ENCODE measurements around the gene DROSHA. TPM values are rescaled to one million over a fixed set of nuclear protein-coding genes. Genes with fewer than 3 reads are reported as not detected.
"Not testable (repeated sequence)": the region's sequence is repeated elsewhere in the genome, so short reads cannot be mapped to it uniquely, and the experiment has no call there.

DROSHA gene
- total RNA-seq, 3 donors from 2014 or later: 46.6 to 72.4 (median 53.3) TPM

DNA sequence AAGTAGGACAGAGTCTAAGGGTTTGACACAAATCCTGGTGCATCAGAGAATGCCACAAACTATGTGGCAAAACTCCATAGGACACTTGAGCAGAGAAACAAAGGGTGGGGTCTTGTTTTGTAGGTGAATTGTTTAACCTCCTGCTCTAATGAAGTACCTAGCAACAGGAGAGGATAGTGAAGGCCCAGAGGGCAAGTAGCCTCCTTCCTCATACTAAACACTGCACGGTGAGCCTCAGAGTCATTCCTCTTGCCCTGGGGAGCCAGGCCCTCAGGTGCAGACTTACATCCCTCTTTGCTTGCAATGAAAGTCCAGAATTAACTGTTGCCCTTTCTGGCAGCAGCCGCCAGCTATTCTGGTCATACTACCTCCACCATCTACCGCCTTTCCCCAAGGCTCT lies 166.1 kb downstream of the DROSHA start:
- no peak for ATAC-seq
- no peak for DNase-seq
- no peaks in the 10 kb centered on the region for H3K36me3 ChIP-seq (ENCODE audit: low read depth)
- H3K4me1 ChIP-seq (ENCODE audit: low read depth): no peaks in the 10 kb centered on the region
- TF ChIP-seq, protein P1, sequence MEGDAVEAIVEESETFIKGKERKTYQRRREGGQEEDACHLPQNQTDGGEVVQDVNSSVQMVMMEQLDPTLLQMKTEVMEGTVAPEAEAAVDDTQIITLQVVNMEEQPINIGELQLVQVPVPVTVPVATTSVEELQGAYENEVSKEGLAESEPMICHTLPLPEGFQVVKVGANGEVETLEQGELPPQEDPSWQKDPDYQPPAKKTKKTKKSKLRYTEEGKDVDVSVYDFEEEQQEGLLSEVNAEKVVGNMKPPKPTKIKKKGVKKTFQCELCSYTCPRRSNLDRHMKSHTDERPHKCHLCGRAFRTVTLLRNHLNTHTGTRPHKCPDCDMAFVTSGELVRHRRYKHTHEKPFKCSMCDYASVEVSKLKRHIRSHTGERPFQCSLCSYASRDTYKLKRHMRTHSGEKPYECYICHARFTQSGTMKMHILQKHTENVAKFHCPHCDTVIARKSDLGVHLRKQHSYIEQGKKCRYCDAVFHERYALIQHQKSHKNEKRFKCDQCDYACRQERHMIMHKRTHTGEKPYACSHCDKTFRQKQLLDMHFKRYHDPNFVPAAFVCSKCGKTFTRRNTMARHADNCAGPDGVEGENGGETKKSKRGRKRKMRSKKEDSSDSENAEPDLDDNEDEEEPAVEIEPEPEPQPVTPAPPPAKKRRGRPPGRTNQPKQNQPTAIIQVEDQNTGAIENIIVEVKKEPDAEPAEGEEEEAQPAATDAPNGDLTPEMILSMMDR (IDR thresholded peaks at IDR 0.05): no peak
- no peaks in the 10 kb centered on the region for H3K9me3 ChIP-seq
- intact Hi-C loops (cut with DNase I, micrococcal nuclease): no loop called here
- H3K4me3 ChIP-seq: no peak overlapping the region

DNA sequence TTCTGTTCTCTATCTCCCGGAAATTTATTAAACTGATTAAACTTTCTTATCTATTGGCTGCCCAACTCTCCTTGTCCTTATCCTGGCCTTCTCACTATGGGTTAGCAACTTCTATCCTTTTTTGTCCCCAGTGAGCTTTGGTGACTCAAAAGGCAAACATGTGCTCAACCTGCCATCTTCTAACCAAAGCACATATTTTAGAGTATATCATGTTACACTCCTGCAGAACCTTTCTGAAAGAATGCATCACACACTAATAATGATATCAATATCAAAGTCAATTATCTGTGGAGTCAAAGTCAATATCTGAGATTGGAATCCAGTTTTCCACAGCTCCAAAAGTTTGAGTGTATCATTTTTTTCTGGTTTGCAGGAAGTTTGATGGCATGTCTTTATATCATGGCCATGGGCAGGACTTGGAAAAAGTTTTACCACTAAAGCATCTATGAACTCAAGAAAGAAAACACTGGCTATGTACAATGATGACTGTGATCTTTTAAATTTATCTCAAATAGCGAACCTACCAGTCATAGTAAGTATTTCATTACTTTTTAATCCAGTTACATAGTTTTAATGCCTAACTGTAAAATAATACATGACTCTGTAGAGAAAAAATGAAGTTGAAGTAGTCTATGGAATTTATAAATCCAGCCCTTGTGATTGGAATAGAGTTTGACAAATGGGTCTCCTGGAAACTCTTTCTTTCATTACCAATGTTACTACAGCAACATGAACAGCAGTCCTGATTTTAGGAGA lies 166.8 kb downstream of the DROSHA start:
- DNase-seq: no peak
- intact Hi-C loops (cut with DNase I, micrococcal nuclease): no loop called here
- Histone ChIP-seq H3K4me3 (no peak overlapping the region), H3K9me3 (no peaks in the 10 kb centered on the region), H3K4me1 (ENCODE audit: low read depth) (no peaks in the 10 kb centered on the region), H3K36me3 (ENCODE audit: low read depth) (no peaks in the 10 kb centered on the region)
- no peak for ATAC-seq
- TF ChIP-seq, protein P1 (IDR thresholded peaks at IDR 0.05): no peak

DNA sequence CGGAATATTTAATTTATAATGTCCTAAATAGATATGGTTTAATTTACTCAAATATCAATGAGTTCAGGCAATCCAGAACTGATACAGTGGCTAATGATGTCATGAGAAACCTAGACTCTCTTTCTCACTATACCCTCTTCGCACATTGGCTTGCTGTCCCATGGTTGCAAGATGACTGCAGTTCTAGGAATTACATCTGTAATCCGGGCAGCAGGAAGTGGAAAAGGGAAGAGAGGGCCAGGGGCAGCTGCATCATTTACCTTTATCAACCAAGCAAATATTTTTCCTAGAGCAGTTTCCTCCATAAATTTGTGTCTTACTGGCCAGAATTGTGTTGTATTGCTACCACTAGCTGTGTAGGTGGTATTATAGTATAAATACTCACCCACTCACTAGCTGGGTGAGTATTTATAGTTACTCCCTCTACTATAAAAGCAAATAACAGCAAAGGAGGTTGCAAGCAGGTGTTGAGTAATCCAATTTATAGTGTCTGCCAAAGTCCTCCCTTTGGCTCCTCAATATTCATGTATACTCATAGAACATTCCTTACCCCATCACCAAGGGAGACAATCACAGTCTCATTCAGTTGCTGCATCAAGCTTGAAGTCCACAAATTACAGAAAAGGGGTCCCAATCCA lies 168.8 kb downstream of the DROSHA start:
- DNase-seq (no peak), ATAC-seq (peak; percentile 73)
- H3K36me3 ChIP-seq (ENCODE audit: low read depth): no peaks in the 10 kb centered on the region
- TF ChIP-seq, protein P1 (IDR thresholded peaks at IDR 0.05): no peak
- H3K9me3 ChIP-seq: no peaks in the 10 kb centered on the region
- intact Hi-C loops (cut with DNase I, micrococcal nuclease): no loop called here
- H3K4me3 ChIP-seq: no peak overlapping the region
- no peaks in the 10 kb centered on the region for H3K4me1 ChIP-seq (ENCODE audit: low read depth)

DNA sequence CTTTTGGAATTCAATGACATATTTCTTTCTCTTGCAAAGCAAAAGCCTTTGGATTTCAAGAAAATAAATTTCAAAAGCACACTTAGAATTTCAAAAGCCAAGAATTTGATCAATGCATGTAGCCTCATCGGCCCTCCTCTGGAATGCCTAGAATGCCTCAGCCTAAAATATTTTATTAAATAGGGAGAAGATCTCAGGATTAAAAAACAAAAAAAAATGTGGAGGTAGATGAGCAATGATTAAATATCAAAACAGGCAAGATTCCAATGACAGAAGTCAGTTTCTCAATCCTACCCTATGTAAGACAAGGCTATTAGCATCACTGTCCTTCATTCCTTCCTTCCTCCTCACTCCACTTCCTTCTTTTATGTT lies 169.4 kb downstream of the DROSHA start:
- no peaks in the 10 kb centered on the region for H3K4me1 ChIP-seq (ENCODE audit: low read depth)
- no peaks in the 10 kb centered on the region for H3K9me3 ChIP-seq
- TF ChIP-seq, protein P1 (IDR thresholded peaks at IDR 0.05): no peak
- no peak overlapping the region for H3K4me3 ChIP-seq
- intact Hi-C loops (cut with DNase I, micrococcal nuclease): no loop called here
- DNase-seq (no peak), ATAC-seq (no peak)
- no peaks in the 10 kb centered on the region for H3K36me3 ChIP-seq (ENCODE audit: low read depth)

DNA sequence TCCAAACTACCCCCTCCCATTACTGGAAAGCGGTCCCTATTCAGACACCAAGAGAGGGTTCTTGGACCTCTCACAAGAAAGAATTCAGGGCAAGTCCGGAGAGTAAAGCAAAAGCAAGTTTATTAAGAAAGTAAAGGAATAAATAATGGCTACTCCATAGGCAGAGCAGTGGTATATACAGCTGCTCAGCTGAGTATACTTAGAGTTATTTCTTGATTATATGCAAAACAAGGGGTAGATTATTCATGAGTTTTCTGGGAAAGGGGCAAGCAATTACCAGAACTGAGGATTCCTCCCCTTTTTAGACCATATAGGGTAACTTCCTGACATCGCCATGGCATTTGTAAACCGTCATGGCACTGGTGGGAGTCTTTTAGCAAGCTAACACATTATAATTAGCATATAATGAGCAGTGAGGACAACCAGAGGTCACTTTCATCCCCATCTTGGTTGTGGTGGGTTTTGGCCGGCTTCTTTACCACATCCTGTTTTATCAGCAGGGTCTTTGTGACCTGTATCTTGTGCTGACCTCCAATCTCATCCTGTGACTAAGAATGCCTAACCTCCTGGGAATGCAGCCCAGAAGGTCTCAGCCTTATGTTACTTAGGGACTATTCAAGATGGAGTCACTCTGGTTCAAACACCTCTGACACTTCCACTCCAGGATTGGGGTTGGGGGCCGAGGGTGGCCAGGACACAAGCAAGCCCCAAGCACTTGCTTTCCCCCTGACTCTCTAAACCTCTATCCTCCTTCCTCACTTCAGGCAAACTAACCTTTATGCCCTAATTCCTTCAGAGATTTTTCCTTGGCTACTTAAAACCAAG lies 170.0 kb downstream of the DROSHA start:
- H3K36me3 ChIP-seq (ENCODE audit: low read depth); H3K4me3 ChIP-seq; H3K4me1 ChIP-seq (ENCODE audit: low read depth); H3K9me3 ChIP-seq; DNase-seq; ATAC-seq; intact Hi-C loops (cut with DNase I, micrococcal nuclease): not testable (repeated sequence)

DNA sequence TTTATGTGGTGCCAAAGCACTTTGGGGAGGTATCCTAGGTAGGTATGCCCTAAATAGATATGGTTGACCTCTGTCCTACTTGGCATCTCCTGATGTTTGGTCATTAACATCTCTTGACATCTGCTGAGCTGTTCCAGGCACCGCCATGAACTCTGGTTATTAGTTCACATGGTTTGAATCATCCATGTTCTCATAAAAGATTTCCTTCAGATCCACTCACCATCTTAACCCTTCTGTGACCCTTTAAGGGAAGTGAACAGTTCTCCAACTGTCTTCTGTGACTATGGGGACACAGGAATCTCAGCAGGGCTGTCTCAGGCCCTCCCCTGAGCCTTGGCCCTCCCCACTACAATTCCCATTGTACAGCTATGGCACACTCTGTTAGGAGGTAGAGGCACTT lies 170.7 kb downstream of the DROSHA start:
- Histone ChIP-seq H3K4me1 (ENCODE audit: low read depth) (no peaks in the 10 kb centered on the region), H3K9me3 (no peaks in the 10 kb centered on the region), H3K36me3 (ENCODE audit: low read depth) (no peaks in the 10 kb centered on the region), H3K4me3 (no peak overlapping the region)
- intact Hi-C loops (cut with DNase I, micrococcal nuclease): no loop called here
- DNase-seq (no peak), ATAC-seq (peak; percentile 72)
- TF ChIP-seq, protein P1 (IDR thresholded peaks at IDR 0.05): no peak

Data from mucosa of descending colon (tissue), 3 donors.